HepG2 (cell line): ENCODE data around the gene ADPGK.

Experiments
- ARID2 ChIP-seq: sonication (generic); formaldehyde crosslinking; IDR thresholded peaks from 2 replicates; pipeline ENCODE4 v1.8.1; 2022; ENCODE audit warnings: mild to moderate bottlenecking, missing genetic modification reagents, borderline replicate concordance
- HNF1B ChIP-seq: sonication (generic); formaldehyde crosslinking; IDR thresholded peaks from 2 replicates; pipeline ENCODE4 v1.5.1; 2020; ENCODE audit warnings: mild to moderate bottlenecking, moderate library complexity, missing genetic modification reagents
- KLF12 ChIP-seq: sonication (generic); formaldehyde crosslinking; IDR thresholded peaks from 2 replicates; pipeline ENCODE4 v1.4.0; 2020; ENCODE audit warnings: missing genetic modification reagents, borderline replicate concordance
- NFE2 ChIP-seq: sonication (generic); formaldehyde crosslinking; IDR thresholded peaks from 2 replicates; pipeline ENCODE4 v1.4.0; 2020; ENCODE audit warnings: missing genetic modification reagents
- ZNF337 ChIP-seq: sonication (generic); formaldehyde crosslinking; IDR thresholded peaks from 2 replicates; pipeline ENCODE4 v1.5.1; 2020; ENCODE audit warnings: missing genetic modification reagents, low read depth, mild to moderate bottlenecking, borderline replicate concordance
- TF ChIP-seq, protein P1 (sequence below): sonication (generic); formaldehyde crosslinking; IDR thresholded peaks from 2 replicates; pipeline ENCODE4 v1.4.0; 2020; ENCODE audit warnings: missing genetic modification reagents
- TF ChIP-seq, protein P2 (sequence below): sonication (generic); formaldehyde crosslinking; IDR thresholded peaks from 2 replicates; pipeline ENCODE4 v1.5.0; 2020; ENCODE audit warnings: mild to moderate bottlenecking, missing genetic modification reagents, moderate library complexity
- TF ChIP-seq, protein P3 (sequence below): sonication (generic); formaldehyde crosslinking; IDR thresholded peaks from 2 replicates; pipeline ENCODE4 v1.4.0; 2020; ENCODE audit warnings: mild to moderate bottlenecking, missing genetic modification reagents
- TF ChIP-seq, protein P4 (sequence below): IDR thresholded peaks from 2 replicates; pipeline ENCODE4 v1.6.1; 2012; ENCODE audit warnings: inconsistent platforms

- TF ChIP-seq, protein P1, sequence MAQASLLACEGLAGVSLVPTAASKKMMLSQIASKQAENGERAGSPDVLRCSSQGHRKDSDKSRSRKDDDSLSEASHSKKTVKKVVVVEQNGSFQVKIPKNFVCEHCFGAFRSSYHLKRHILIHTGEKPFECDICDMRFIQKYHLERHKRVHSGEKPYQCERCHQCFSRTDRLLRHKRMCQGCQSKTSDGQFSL (CRISPR knock-in tag) = no peak
- TF ChIP-seq HNF1B (CRISPR knock-in tag) = no peak; the same call in 1 of the 2 replicates
- TF ChIP-seq, protein P2, sequence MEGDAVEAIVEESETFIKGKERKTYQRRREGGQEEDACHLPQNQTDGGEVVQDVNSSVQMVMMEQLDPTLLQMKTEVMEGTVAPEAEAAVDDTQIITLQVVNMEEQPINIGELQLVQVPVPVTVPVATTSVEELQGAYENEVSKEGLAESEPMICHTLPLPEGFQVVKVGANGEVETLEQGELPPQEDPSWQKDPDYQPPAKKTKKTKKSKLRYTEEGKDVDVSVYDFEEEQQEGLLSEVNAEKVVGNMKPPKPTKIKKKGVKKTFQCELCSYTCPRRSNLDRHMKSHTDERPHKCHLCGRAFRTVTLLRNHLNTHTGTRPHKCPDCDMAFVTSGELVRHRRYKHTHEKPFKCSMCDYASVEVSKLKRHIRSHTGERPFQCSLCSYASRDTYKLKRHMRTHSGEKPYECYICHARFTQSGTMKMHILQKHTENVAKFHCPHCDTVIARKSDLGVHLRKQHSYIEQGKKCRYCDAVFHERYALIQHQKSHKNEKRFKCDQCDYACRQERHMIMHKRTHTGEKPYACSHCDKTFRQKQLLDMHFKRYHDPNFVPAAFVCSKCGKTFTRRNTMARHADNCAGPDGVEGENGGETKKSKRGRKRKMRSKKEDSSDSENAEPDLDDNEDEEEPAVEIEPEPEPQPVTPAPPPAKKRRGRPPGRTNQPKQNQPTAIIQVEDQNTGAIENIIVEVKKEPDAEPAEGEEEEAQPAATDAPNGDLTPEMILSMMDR (CRISPR knock-in tag) = no peak
- TF ChIP-seq NFE2 (CRISPR knock-in tag) = no peak
- TF ChIP-seq, protein P3, sequence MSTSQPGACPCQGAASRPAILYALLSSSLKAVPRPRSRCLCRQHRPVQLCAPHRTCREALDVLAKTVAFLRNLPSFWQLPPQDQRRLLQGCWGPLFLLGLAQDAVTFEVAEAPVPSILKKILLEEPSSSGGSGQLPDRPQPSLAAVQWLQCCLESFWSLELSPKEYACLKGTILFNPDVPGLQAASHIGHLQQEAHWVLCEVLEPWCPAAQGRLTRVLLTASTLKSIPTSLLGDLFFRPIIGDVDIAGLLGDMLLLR (CRISPR knock-in tag) = no peak
- TF ChIP-seq ARID2 (CRISPR knock-in tag) = no peak
- no peak for TF ChIP-seq ZNF337
- TF ChIP-seq KLF12 (CRISPR knock-in tag) = no peak
- TF ChIP-seq, protein P4, sequence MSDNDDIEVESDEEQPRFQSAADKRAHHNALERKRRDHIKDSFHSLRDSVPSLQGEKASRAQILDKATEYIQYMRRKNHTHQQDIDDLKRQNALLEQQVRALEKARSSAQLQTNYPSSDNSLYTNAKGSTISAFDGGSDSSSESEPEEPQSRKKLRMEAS = no peak
Measured at GRCh38 chr15:72784456-72784876, 908 bp upstream of the ADPGK start.
